Neural progenitor cell (in vitro differentiated cells): ENCODE measurements around the gene CAPN15.

ENCODE experiments used
- EZH2phosphoT487 ChIP-seq: fragments of 200-600 bp; sonication (generic); IDR thresholded peaks from 2 replicates; pipeline ENCODE4 v1.6.1; 2017; ENCODE audit warnings: antibody characterized with exemption
- TF ChIP-seq, protein P1 (sequence below): fragments of 200-600 bp; sonication (generic); IDR thresholded peaks from 2 replicates; pipeline ENCODE4 v1.5.1; 2017; ENCODE audit warnings: antibody characterized with exemption, mild to moderate bottlenecking

DNA sequence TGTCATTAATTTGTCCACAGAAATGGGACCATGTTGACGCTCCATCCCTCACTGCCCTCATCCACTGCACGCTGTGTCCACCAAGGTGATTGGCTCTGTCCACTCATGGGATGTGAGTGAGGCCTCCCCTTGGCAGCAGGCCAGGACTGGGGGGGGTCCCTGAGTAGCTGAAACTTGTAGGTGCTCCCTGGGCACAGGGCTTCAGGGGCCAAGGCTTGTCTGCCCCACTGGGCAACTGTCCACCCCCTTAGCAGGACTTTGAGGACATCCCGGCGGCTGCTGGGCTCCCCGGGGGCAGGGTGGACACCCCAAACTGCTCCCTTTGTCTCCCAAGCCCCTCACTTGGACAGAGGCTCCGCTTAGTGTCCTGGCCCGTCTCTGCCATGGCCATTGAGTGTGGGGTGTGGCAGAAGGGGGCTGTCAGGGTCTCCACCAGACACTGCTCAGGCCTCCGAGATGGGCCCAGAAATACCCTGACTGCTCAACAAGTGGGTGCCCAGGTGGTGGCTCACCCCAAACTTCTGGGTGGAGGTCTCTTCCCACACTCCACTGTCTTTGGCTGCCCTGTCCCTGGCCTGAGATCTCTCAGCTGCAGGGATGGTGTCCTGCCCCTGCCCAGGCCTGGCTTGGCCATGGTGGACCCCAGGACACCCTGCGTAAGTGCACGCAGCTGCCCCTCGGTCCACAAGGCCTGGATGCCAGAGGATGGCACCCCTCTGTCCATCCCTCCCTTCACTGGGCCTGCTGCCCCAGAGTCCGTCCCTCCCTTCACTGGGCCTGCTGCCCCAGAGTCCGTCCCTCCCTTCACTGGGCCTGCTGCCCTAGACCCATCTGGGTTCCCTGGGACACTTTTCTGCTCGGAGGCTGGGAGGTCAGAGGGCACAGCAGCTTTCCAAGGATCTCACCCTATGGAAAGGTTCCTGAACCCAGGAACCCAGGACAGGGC, 59.4 kb downstream of the CAPN15 start:
- TF ChIP-seq, protein P1, sequence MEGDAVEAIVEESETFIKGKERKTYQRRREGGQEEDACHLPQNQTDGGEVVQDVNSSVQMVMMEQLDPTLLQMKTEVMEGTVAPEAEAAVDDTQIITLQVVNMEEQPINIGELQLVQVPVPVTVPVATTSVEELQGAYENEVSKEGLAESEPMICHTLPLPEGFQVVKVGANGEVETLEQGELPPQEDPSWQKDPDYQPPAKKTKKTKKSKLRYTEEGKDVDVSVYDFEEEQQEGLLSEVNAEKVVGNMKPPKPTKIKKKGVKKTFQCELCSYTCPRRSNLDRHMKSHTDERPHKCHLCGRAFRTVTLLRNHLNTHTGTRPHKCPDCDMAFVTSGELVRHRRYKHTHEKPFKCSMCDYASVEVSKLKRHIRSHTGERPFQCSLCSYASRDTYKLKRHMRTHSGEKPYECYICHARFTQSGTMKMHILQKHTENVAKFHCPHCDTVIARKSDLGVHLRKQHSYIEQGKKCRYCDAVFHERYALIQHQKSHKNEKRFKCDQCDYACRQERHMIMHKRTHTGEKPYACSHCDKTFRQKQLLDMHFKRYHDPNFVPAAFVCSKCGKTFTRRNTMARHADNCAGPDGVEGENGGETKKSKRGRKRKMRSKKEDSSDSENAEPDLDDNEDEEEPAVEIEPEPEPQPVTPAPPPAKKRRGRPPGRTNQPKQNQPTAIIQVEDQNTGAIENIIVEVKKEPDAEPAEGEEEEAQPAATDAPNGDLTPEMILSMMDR: no peak
- no peak for TF ChIP-seq EZH2phosphoT487
